Liver (tissue), 9 donors: ENCODE data around the gene AOPEP. TPM values are rescaled to one million over a fixed set of nuclear protein-coding genes. Genes with fewer than 3 reads are reported as not detected.

Experiments
- DNase-seq: peaks from one replicate; pipeline ENCODE4 v3.0.0-alpha.2; 2017; ENCODE audit warnings: low spot score
- H3K27ac ChIP-seq, 2 donors: one replicate each; pipeline ENCODE4 v1.7.0; 2013; ENCODE audit warnings: inconsistent platforms in 2 of 2, low read length in 2 of 2, control low read depth in 1 of 2, low read depth in 1 of 2, mild to moderate bottlenecking in 1 of 2
- H3K27me3 ChIP-seq, 4 donors: one replicate each; pipeline versions ENCODE4 v1.6.1 to v1.7.0; 2013; ENCODE audit warnings: low read length in 3 of 4, inconsistent platforms in 1 of 4, mild to moderate bottlenecking in 1 of 4, moderate library complexity in 1 of 4; ENCODE audit not compliant: control insufficient read depth in 4 of 4, insufficient read depth in 4 of 4
- H3K36me3 ChIP-seq, 4 donors: one replicate each; pipeline versions ENCODE4 v1.6.1 to v1.7.0; 2013; ENCODE audit warnings: low read length in 3 of 4, mild to moderate bottlenecking in 3 of 4, low read depth in 1 of 4, moderate library complexity in 1 of 4; ENCODE audit not compliant: control insufficient read depth in 4 of 4, insufficient read depth in 3 of 4
- H3K4me1 ChIP-seq, 4 donors: one replicate each; pipeline versions ENCODE4 v1.6.1 to v1.7.0; 2013; ENCODE audit warnings: low read length in 3 of 4, mild to moderate bottlenecking in 3 of 4, moderate library complexity in 1 of 4; ENCODE audit not compliant: control insufficient read depth in 4 of 4, insufficient read depth in 4 of 4
- H3K4me3 ChIP-seq, 3 donors: one replicate each; pipeline versions ENCODE4 v1.6.1 to v1.7.0; 2013; ENCODE audit warnings: low read length in 3 of 3, control low read depth in 1 of 3, low read depth in 1 of 3, mild to moderate bottlenecking in 1 of 3
- H3K9ac ChIP-seq, 2 donors: one replicate each; pipeline ENCODE4 v1.7.0; 2013; ENCODE audit warnings: low read length in 2 of 2, mild to moderate bottlenecking in 2 of 2, moderate library complexity in 2 of 2, control low read depth in 1 of 2, low read depth in 1 of 2
- H3K9me3 ChIP-seq, 4 donors: one replicate each; pipeline versions ENCODE4 v1.6.1 to v1.7.0; 2013; ENCODE audit warnings: low read length in 3 of 4; ENCODE audit not compliant: control insufficient read depth in 4 of 4
- ATF3 ChIP-seq: IDR thresholded peaks from 2 replicates; pipeline ENCODE4 v1.6.1; 2016; ENCODE audit warnings: antibody characterized with exemption
- CTCF ChIP-seq: fragments of 150-350 bp; IDR thresholded peaks from 2 replicates; pipeline ENCODE4 v1.5.1; 2017; ENCODE audit warnings: improper control_type of control experiment, low read depth, low read length; ENCODE audit not compliant: missing input control
- EGR1 ChIP-seq, 2 donors: IDR thresholded peaks; 2 replicates each; pipeline ENCODE4 v1.6.1; 2016 to 2018; ENCODE audit warnings: antibody characterized with exemption in 2 of 2, low read depth in 2 of 2
- FOXA1 ChIP-seq: IDR thresholded peaks from 2 replicates; pipeline ENCODE4 v1.6.1; 2016; ENCODE audit warnings: antibody characterized with exemption
- FOXA2 ChIP-seq: IDR thresholded peaks from 2 replicates; pipeline ENCODE4 v1.6.1; 2016; ENCODE audit warnings: antibody characterized with exemption
- GABPA ChIP-seq, 2 donors: IDR thresholded peaks in 1 of 2; conservative IDR thresholded peaks in 1 of 2; 2 replicates each; pipeline ENCODE4 v1.6.1; 2016; ENCODE audit warnings: antibody characterized with exemption in 2 of 2, mild to moderate bottlenecking in 1 of 2, moderate library complexity in 1 of 2
- HNF4A ChIP-seq, 2 donors: conservative IDR thresholded peaks; 2 replicates each; pipeline ENCODE4 v1.6.1; 2016; ENCODE audit warnings: antibody characterized with exemption in 2 of 2, mild to moderate bottlenecking in 2 of 2
- HNF4G ChIP-seq: IDR thresholded peaks from 2 replicates; pipeline ENCODE4 v1.6.1; 2016; ENCODE audit warnings: antibody characterized with exemption
- JUND ChIP-seq, 2 donors: IDR thresholded peaks; 2 replicates each; pipeline ENCODE4 v1.6.1; 2016; ENCODE audit warnings: antibody characterized with exemption in 2 of 2
- MAX ChIP-seq: IDR thresholded peaks from 2 replicates; pipeline ENCODE4 v1.6.1; 2016; ENCODE audit warnings: antibody characterized with exemption
- NR2F2 ChIP-seq: IDR thresholded peaks from 2 replicates; pipeline ENCODE4 v1.6.1; 2016; ENCODE audit warnings: antibody characterized with exemption
- RAD21 ChIP-seq, 2 donors: IDR thresholded peaks; 2 replicates each; pipeline ENCODE4 v1.6.1; 2016; ENCODE audit warnings: antibody characterized with exemption in 2 of 2, mild to moderate bottlenecking in 2 of 2
- REST ChIP-seq: IDR thresholded peaks from 2 replicates; pipeline ENCODE4 v1.6.1; 2016; ENCODE audit warnings: antibody characterized with exemption, mild to moderate bottlenecking
- RXRA ChIP-seq, 2 donors: IDR thresholded peaks; 2 replicates each; pipeline ENCODE4 v1.6.1; 2017 to 2018; ENCODE audit warnings: antibody characterized with exemption in 2 of 2, mild to moderate bottlenecking in 1 of 2
- SP1 ChIP-seq: IDR thresholded peaks from 2 replicates; pipeline ENCODE4 v1.6.1; 2018; ENCODE audit warnings: antibody characterized with exemption, mild to moderate bottlenecking
- TAF1 ChIP-seq: conservative IDR thresholded peaks from 2 replicates; pipeline ENCODE4 v1.6.1; 2016; ENCODE audit warnings: antibody characterized with exemption, mild to moderate bottlenecking
- YY1 ChIP-seq: IDR thresholded peaks from 2 replicates; pipeline ENCODE4 v1.6.1; 2016; ENCODE audit warnings: antibody characterized with exemption, mild to moderate bottlenecking
- ZBTB33 ChIP-seq: IDR thresholded peaks from 2 replicates; pipeline ENCODE4 v1.6.1; 2016; ENCODE audit warnings: antibody characterized with exemption
- WGBS: extraction: QIAGEN DNeasy Blood & Tissue Kit; methylation state at CpG from one replicate; pipeline ENCODE4 v1.1.7; 2013; 5-methylcytosine and 5-hydroxymethylcytosine counted together
- polyA plus RNA-seq, 2 donors: library from polyadenylated mRNA; stranded (reverse) in 1 of 2; unstranded in 1 of 2; fragments of 200-250 nt in 1 of 2; fragments of >200 nt in 1 of 2; fragmentation: Nextera tagmentation in 1 of 2; extraction: Ambion mirVana in 1 of 2; gene quantifications; one replicate each; pipeline versions ENCODE4 v1.2.1 to v1.2.3, GENCODE V29; 2013 to 2015
- total RNA-seq, 2 donors: library from RNA; depleted of rRNA; stranded (reverse); fragments of >200 nt; gene quantifications; one replicate each; pipeline ENCODE4 v1.2.3, GENCODE V29; 2014
- donor health status: healthy.
- donor health status: healthy.
- donor health status: healthy.
- donor health status: healthy.
- donor health status: healthy.

AOPEP gene
- total and polyA plus RNA-seq, 4 donors, result 22.2 to 77.1 (median 34.8) TPM

- no peak for DNase-seq
- Histone ChIP-seq H3K4me3 (no peak overlapping the region), H3K27ac (peak overlapping the region; percentile 20 to 36), H3K36me3 (no peaks in the 10 kb centered on the region), H3K9ac (no peak overlapping the region), H3K9me3 (no peaks in the 10 kb centered on the region), H3K27me3 (no peaks in the 10 kb centered on the region), H3K4me1 (peaks cover 4 to 34% (median 11%) of the 10 kb centered on the region in 4 donors)
- 88% methylated on average over 9 of the region's 9 CpGs for WGBS
- TF ChIP-seq EGR1 (IDR thresholded peaks at IDR 0.05; ENCODE audit: low read depth in 2 of 2), result no peak
- TF ChIP-seq NR2F2, result no peak
- TF ChIP-seq RAD21 (IDR thresholded peaks at IDR 0.05), result no peak
- no peak for TF ChIP-seq RXRA (IDR thresholded peaks at IDR 0.05)
- TF ChIP-seq HNF4G, result no peak
- TF ChIP-seq CTCF, result no peak
- TF ChIP-seq GABPA (IDR thresholded peaks at IDR 0.05 in 1 of 2, conservative IDR thresholded peaks at IDR 0.05 in 1 of 2), result no peak
- TF ChIP-seq MAX, result no peak
- no peak for TF ChIP-seq SP1
- TF ChIP-seq REST, result no peak
- no peak for TF ChIP-seq JUND (IDR thresholded peaks at IDR 0.05)
- no peak for TF ChIP-seq TAF1
- TF ChIP-seq HNF4A (conservative IDR thresholded peaks at IDR 0.05), result no peak
- no peak for TF ChIP-seq ATF3
- TF ChIP-seq YY1, result no peak
- no peak for TF ChIP-seq FOXA1
- no peak for TF ChIP-seq FOXA2
- TF ChIP-seq ZBTB33, result no peak
Observed at GRCh38 chr9:94865582-94866452, 139.3 kb downstream of the AOPEP start.
